HEK293 (cell line): ENCODE results near the gene CD274.

Experiments used
- CTCF ChIA-PET: fragments of 350-600 bp; formaldehyde crosslinking; extraction: SDS; loops from one replicate; lab custom pipeline; 2021; ENCODE audit warnings: antibody characterized with exemption; lab: Yijun Ruan, JAX
- POLR2A ChIA-PET: fragments of 300-600 bp; formaldehyde crosslinking; extraction: SDS; loops from one replicate; lab custom pipeline; 2020; ENCODE audit warnings: antibody characterized with exemption, inconsistent platforms; lab: Yijun Ruan, JAX
- H3K27ac ChIP-seq: fragments of 200-500 bp; sonication (Bioruptor generic); 2 replicates; pipeline ENCODE4 v1.5.1; 2014; ENCODE audit warnings: low read depth, low read length, control low read depth, inconsistent platforms; ENCODE audit errors: extremely low read depth
- H3K36me3 ChIP-seq, 2 experiments: fragments of 200-500 bp in 1 of 2; sonication (Bioruptor generic) in 1 of 2; 1 replicate in 1 of 2; 2 replicates in 1 of 2; pipeline ENCODE4 v1.5.1; 2014 to 2017; ENCODE audit warnings: inconsistent platforms in 2 of 2, low read length in 2 of 2; ENCODE audit not compliant: control insufficient read depth in 2 of 2, insufficient read depth in 1 of 2
- H3K4me1 ChIP-seq: fragments of 200-500 bp; sonication (Bioruptor generic); 2 replicates; pipeline ENCODE4 v1.5.1; 2014; ENCODE audit warnings: mild to moderate bottlenecking, low read length, inconsistent platforms; ENCODE audit not compliant: control insufficient read depth, insufficient read depth
- H3K4me3 ChIP-seq: 2 replicates; pipeline ENCODE4 v1.5.1; 2011; ENCODE audit warnings: low read depth, mild to moderate bottlenecking, control low read depth, low read length, moderate library complexity
- H3K9me3 ChIP-seq: fragments of 200-500 bp; sonication (Bioruptor generic); 2 replicates; pipeline ENCODE4 v1.5.1; 2014; ENCODE audit warnings: low read depth, low read length, inconsistent platforms; ENCODE audit not compliant: control insufficient read depth, insufficient read depth
- GLI2 ChIP-seq: fragments of 450-650 bp; formaldehyde crosslinking; IDR thresholded peaks from 2 replicates; pipeline ENCODE4; 2017; ENCODE audit warnings: missing biosample characterization, missing genetic modification characterization, low read depth, borderline replicate concordance
- ZNF112 ChIP-seq: fragments of 450-650 bp; formaldehyde crosslinking; IDR thresholded peaks from 2 replicates; pipeline ENCODE4 v1.5.0; 2017; ENCODE audit warnings: missing biosample characterization, missing genetic modification characterization
- ZNF133 ChIP-seq: fragments of 450-650 bp; formaldehyde crosslinking; IDR thresholded peaks from 2 replicates; pipeline ENCODE4 v1.5.1; 2016; ENCODE audit warnings: missing biosample characterization, missing genetic modification characterization
- ZNF16 ChIP-seq: fragments of 450-650 bp; formaldehyde crosslinking; IDR thresholded peaks from 2 replicates; pipeline ENCODE4 v1.5.1; 2016; ENCODE audit warnings: low read depth, missing biosample characterization, missing genetic modification characterization
- ZNF266 ChIP-seq: fragments of 450-650 bp; formaldehyde crosslinking; IDR thresholded peaks from 2 replicates; pipeline ENCODE4 v1.5.1; 2016; ENCODE audit warnings: missing biosample characterization, missing genetic modification characterization, low read depth
- ZNF37A ChIP-seq: fragments of 450-650 bp; IDR thresholded peaks from 2 replicates; pipeline ENCODE4 v1.5.1; 2018; ENCODE audit warnings: missing biosample characterization, missing genetic modification characterization
- ZNF391 ChIP-seq: fragments of 450-650 bp; formaldehyde crosslinking; IDR thresholded peaks from 2 replicates; pipeline ENCODE4 v1.5.1; 2016; ENCODE audit warnings: low read depth, missing biosample characterization, missing genetic modification characterization, borderline replicate concordance
- ZNF521 ChIP-seq: fragments of 450-650 bp; formaldehyde crosslinking; IDR thresholded peaks from 2 replicates; pipeline ENCODE4 v1.5.1; 2017; ENCODE audit warnings: missing biosample characterization, mild to moderate bottlenecking, missing genetic modification characterization
- ZNF585B ChIP-seq: fragments of 450-650 bp; formaldehyde crosslinking; IDR thresholded peaks from 2 replicates; pipeline ENCODE4 v1.5.1; 2016; ENCODE audit warnings: missing biosample characterization, missing genetic modification characterization
- ZNF626 ChIP-seq: fragments of 450-650 bp; sonication (Bioruptor Pico); formaldehyde crosslinking; IDR thresholded peaks from 2 replicates; pipeline ENCODE4 v1.5.1; 2018; ENCODE audit warnings: missing biosample characterization, missing genetic modification characterization, inconsistent platforms
- ZNF785 ChIP-seq: fragments of 450-650 bp; formaldehyde crosslinking; IDR thresholded peaks from 2 replicates; pipeline ENCODE4 v1.5.1; 2016; ENCODE audit warnings: missing biosample characterization, missing genetic modification characterization
- ZNF792 ChIP-seq: fragments of 450-650 bp; formaldehyde crosslinking; IDR thresholded peaks from 2 replicates; pipeline ENCODE4 v1.5.1; 2016; ENCODE audit warnings: missing biosample characterization, missing genetic modification characterization
- ZSCAN30 ChIP-seq: fragments of 450-650 bp; IDR thresholded peaks from 2 replicates; pipeline ENCODE4 v1.5.1; 2018; ENCODE audit warnings: missing biosample characterization, mild to moderate bottlenecking, missing genetic modification characterization, moderate library complexity
- TF ChIP-seq, protein P1 (sequence below): fragments of 450-650 bp; formaldehyde crosslinking; IDR thresholded peaks from 2 replicates; pipeline ENCODE4 v1.5.1; 2017; ENCODE audit warnings: missing biosample characterization, mild to moderate bottlenecking, missing genetic modification characterization, moderate library complexity
- TF ChIP-seq, protein P2 (sequence below): fragments of 450-650 bp; formaldehyde crosslinking; IDR thresholded peaks from 2 replicates; pipeline ENCODE4 v1.5.1; 2016; ENCODE audit warnings: missing biosample characterization, missing genetic modification characterization
- TF ChIP-seq, protein P3 (sequence below): fragments of 450-650 bp; formaldehyde crosslinking; IDR thresholded peaks from 2 replicates; pipeline ENCODE4 v1.5.1; 2016; ENCODE audit warnings: missing biosample characterization, missing genetic modification characterization

Gene CD274

DNA sequence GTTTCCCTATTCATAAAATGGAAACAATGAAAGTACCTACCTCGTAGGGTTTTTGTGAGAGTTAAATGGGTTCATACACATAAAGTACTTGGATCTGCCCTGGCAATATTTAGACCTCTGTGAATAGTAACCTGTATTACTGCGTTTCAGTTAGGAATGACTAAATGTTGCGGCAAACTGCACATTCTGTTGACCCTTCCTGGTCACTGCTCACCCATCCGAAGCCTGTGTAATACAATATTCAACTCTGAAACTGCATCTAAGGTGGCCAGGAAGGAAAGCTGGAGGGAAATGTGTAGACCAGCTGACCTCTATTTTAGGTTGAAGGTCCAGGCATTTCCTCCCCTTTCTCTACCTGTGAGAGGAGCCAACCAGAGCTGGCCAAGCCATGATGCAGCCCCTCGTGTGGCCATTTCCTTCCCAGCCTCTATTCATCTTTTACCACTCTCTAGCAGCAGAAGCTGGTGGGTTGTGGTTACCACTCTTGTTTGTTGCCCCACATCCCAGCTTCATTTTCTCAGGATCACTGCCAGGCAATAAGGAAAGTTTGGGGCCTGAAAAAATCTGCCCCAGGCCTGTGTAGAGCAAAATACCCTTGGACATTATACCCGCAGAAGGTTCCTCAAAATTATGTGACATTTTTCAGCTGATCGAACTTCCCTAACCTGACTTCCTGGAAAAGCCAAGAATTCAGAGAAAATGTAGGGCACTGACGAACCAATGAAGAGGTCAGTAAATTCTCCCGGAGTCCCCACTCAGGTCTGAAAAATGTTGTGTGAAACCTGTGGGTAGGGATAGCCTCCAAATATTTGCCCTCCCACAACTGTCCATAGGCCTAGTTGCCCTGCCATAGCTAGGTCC is 39.5 kb downstream of the CD274 start:
- Histone ChIP-seq H3K4me1 (no peaks in the 10 kb centered on the region), H3K27ac (no peak overlapping the region), H3K9me3 (no peaks in the 10 kb centered on the region), H3K4me3 (no peak overlapping the region), H3K36me3 (no peaks in the 10 kb centered on the region)
- TF ChIP-seq, protein P1, sequence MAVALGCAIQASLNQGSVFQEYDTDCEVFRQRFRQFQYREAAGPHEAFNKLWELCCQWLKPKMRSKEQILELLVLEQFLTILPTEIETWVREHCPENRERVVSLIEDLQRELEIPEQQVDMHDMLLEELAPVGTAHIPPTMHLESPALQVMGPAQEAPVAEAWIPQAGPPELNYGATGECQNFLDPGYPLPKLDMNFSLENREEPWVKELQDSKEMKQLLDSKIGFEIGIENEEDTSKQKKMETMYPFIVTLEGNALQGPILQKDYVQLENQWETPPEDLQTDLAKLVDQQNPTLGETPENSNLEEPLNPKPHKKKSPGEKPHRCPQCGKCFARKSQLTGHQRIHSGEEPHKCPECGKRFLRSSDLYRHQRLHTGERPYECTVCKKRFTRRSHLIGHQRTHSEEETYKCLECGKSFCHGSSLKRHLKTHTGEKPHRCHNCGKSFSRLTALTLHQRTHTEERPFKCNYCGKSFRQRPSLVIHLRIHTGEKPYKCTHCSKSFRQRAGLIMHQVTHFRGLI (tag by site-specific recombination), result no peak
- no peak for TF ChIP-seq ZNF521 (tag by site-specific recombination)
- TF ChIP-seq, protein P2, sequence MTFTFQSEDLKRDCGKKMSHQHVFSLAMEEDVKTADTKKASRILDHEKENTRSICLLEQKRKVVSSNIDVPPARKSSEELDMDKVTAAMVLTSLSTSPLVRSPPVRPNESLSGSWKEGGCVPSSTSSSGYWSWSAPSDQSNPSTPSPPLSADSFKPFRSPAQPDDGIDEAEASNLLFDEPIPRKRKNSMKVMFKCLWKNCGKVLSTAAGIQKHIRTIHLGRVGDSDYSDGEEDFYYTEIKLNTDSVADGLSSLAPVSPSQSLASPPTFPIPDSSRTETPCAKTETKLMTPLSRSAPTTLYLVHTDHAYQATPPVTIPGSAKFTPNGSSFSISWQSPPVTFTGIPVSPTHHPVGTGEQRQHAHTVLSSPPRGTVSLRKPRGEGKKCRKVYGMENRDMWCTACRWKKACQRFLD (tag by site-specific recombination), result no peak
- ChIA-PET POLR2A (no interaction called here), CTCF (no interaction called here)

DNA sequence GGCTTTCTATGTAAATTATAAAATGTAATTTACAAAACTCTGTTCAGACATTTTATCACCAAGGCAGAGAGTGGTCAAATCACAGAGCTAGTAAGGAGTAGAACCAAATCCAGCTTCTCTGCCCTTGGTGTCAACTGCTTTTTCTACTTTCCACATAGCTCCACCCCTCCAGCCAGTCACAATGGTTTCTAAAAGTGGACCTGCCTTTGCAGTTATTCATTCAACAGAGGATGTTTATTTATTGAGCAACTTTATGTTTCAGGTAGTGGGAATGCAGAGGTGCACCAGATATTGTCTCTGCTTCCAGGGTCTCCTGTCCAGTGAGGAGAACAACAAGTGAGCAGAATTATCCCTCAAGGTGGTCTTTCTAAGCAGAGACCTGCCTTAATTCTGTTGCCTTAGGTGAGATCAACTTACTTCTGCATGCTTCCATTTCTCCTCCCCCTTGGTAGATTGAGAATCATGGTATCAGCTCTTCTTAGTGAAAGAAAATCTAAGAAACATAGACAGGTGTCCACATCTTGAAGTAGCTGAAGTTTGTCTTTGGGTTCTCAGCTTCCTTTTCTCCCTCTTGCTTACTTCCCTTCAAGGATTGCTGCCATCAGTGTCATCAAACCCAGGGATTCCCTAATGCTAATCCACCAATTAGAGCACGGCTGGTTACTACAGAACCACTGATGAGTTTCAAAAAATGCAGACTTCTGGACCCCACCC is 42.8 kb downstream of the CD274 start:
- Histone ChIP-seq H3K4me3 (no peak overlapping the region), H3K9me3 (no peaks in the 10 kb centered on the region), H3K4me1 (no peaks in the 10 kb centered on the region), H3K36me3 (no peaks in the 10 kb centered on the region), H3K27ac (no peak overlapping the region)
- CTCF ChIA-PET, result no interaction called here
- POLR2A ChIA-PET, result no interaction called here
- no peak for TF ChIP-seq GLI2 (tag by site-specific recombination)
- TF ChIP-seq ZNF16 (tag by site-specific recombination), result no peak
- TF ChIP-seq ZNF792 (tag by site-specific recombination), result no peak
- no peak for TF ChIP-seq ZNF112 (tag by site-specific recombination)
- no peak for TF ChIP-seq ZNF266 (tag by site-specific recombination)
- no peak for TF ChIP-seq ZNF37A
- no peak for TF ChIP-seq ZSCAN30
- TF ChIP-seq ZNF785 (tag by site-specific recombination), result no peak
- no peak for TF ChIP-seq ZNF391 (tag by site-specific recombination)
- no peak for TF ChIP-seq ZNF626 (tag by site-specific recombination)
- TF ChIP-seq, protein P3, sequence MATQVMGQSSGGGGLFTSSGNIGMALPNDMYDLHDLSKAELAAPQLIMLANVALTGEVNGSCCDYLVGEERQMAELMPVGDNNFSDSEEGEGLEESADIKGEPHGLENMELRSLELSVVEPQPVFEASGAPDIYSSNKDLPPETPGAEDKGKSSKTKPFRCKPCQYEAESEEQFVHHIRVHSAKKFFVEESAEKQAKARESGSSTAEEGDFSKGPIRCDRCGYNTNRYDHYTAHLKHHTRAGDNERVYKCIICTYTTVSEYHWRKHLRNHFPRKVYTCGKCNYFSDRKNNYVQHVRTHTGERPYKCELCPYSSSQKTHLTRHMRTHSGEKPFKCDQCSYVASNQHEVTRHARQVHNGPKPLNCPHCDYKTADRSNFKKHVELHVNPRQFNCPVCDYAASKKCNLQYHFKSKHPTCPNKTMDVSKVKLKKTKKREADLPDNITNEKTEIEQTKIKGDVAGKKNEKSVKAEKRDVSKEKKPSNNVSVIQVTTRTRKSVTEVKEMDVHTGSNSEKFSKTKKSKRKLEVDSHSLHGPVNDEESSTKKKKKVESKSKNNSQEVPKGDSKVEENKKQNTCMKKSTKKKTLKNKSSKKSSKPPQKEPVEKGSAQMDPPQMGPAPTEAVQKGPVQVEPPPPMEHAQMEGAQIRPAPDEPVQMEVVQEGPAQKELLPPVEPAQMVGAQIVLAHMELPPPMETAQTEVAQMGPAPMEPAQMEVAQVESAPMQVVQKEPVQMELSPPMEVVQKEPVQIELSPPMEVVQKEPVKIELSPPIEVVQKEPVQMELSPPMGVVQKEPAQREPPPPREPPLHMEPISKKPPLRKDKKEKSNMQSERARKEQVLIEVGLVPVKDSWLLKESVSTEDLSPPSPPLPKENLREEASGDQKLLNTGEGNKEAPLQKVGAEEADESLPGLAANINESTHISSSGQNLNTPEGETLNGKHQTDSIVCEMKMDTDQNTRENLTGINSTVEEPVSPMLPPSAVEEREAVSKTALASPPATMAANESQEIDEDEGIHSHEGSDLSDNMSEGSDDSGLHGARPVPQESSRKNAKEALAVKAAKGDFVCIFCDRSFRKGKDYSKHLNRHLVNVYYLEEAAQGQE, result no peak
- no peak for TF ChIP-seq ZNF133
- TF ChIP-seq ZNF585B (tag by site-specific recombination), result no peak
